GM10266 (cell line): ENCODE results near the gene GYS1.

Experiments used
- DNase-seq: peaks from one replicate; pipeline ENCODE4 v3.0.0; 2012; ENCODE audit errors: extremely low spot score
- CTCF ChIP-seq: IDR thresholded peaks from 2 replicates; pipeline ENCODE4 v1.5.1; 2012; ENCODE audit warnings: mild to moderate bottlenecking, low read depth; ENCODE audit not compliant: control insufficient read depth, insufficient read depth; ENCODE audit errors: missing control alignments

Gene GYS1

GRCh38 chr19:48987323-48987722 is 5.8 kb downstream of the GYS1 start:
- no peak for DNase-seq
- TF ChIP-seq CTCF = no peak

DNA sequence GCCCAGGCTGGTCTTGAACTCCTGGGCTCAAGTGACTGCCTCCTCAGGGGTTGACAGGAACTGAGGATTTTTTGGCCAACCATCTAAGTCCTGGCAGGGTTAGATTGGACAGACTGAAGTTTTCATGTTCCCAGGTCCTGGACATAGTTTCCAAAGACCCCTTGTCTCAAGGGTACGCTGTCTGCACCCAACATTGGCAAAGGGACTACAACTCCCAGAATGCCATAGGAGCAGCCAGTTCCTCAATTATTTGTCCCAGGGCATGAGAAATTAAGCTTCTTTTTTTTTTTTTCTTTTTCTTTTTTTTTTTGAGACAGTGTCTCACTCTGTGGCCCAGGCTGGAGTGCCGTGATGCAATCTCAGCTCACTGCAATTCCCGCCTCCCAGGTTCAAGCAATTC is 6.9 kb downstream of the GYS1 start:
- TF ChIP-seq CTCF = no peak
- no peak for DNase-seq

GRCh38 chr19:48985711-48986110 is 7.4 kb downstream of the GYS1 start:
- no peak for DNase-seq
- TF ChIP-seq CTCF = no peak

GRCh38 chr19:48982280-48982679 is 10.8 kb downstream of the GYS1 start:
- TF ChIP-seq CTCF = no peak
- no peak for DNase-seq

- TF ChIP-seq CTCF = no peak
Measured at GRCh38 chr19:48977061-48977460, 16.0 kb downstream of the GYS1 start.

DNA sequence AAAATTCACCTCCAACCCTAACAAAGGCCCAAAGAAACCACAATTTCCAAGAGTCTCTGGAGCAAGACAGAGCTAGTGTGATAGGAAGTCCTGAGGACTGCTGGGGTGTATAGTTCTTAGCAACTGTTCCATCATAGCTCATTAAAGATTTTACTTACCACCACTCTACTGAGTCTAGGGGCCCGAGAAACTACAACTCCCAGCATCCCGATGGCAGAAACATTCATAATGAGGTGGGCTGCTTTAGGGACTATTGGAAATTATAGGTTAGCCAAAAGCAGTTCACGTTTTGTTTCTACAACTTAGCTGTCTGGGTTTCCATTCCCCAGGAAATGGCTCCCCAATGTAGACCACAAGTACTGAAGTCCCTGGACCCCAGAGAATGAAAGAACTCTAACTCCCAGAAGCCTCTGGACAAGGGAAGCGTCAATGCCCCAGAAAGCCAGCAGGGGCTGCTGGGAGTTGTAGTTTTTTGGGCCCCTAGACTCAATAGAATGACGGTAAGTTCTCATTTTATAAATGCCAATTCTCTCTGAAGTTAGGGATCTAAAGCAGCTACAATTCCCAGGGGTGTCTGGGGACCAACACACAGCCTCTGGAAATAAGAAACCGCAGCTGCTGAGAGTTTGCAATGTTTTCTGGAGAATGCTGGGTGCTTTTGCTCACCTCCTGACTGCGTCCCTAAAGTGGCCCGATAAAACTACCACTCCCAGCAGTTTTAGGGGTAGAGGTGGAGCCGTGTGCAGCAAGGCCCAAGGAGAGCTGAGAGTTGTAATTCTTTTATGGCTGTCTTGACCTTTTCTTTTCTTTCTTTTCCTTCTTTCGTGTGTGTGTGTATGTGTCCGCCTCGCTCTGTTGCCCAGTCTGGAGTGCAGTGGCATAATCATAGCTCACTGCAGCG is 16.9 kb downstream of the GYS1 start:
- TF ChIP-seq CTCF = no peak
- DNase-seq = no peak

More at GRCh38 chr19:48977061-48977460, 16.0 kb downstream of the GYS1 start:
- DNase-seq = no peak

DNA sequence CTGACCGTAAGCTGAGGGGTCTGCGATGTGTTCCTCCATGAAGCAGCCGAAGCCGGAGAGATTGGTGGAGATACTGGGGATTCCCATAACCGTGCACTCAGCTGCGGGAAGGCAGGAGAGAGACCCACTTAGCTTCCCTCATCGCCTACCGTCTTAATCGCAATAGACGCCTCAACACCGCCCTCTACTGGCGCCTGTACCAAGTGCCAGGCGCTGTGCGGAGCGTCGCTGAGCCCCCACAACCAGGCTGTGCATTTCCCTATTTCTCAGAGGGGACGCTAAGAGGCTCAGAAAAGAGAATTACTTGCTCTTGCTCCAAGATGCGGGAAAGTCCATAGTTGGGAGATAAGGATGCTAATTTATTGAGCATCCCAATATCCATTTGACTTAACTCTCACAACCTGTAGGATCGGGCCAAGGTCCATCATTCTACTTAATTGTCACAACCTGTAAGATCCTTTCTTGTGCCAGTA is 22.1 kb downstream of the GYS1 start:
- DNase-seq = peak; percentile 77
- peak; percentile 86 for TF ChIP-seq CTCF
